Measurements from ENCODE around the gene LMF1. TPM values are rescaled to one million over a fixed set of nuclear protein-coding genes. Genes with fewer than 3 reads are reported as not detected.

Gene LMF1
- total RNA-seq, 2 experiments from 2014 or later = 17.0 to 31.4 TPM

- BruUV-seq (replicated peaks) = no TSS peak
- peak; percentile 34; the same call in 1 of the 2 replicates for TF ChIP-seq CTCF (conservative IDR thresholded peaks at IDR 0.05; ENCODE audit: low read length)
- no peak for TF ChIP-seq EZH2phosphoT487 (IDR thresholded peaks at IDR 0.05; ENCODE audit: borderline replicate concordance, low read depth, low read length)
These were observed 75.9 kb downstream of the LMF1 start for GRCh38 chr16:894841-895240.

GRCh38 chr16:894136-894535, 76.6 kb downstream of the LMF1 start:
- CTCF ChIA-PET (ENCODE audit: unreplicated experiment) = no interaction called here
- Histone ChIP-seq H3K9me2 (ENCODE audit: insufficient read depth, low read length) (no peaks in the 10 kb centered on the region), H3K4me3 (ENCODE audit: low read depth, low read length, poor library complexity, severe bottlenecking) (no peak overlapping the region), H3K4me2 (ENCODE audit: low read length) (no peak overlapping the region), H2AFZ (ENCODE audit: low read length) (no peak overlapping the region), H3K4me1 (ENCODE audit: insufficient read depth, low read length, poor library complexity, severe bottlenecking) (no peaks in the 10 kb centered on the region), H3K36me3 (ENCODE audit: insufficient read depth, low read length) (no peaks in the 10 kb centered on the region), H3K9me3 (ENCODE audit: low read length) (no peaks in the 10 kb centered on the region), H3K27ac (ENCODE audit: low read depth, low read length, poor library complexity, severe bottlenecking) (no peak overlapping the region), H3K79me2 (ENCODE audit: insufficient read depth, low read depth, low read length) (no peaks in the 10 kb centered on the region), H4K20me1 (ENCODE audit: insufficient read depth, low read length) (no peaks in the 10 kb centered on the region)
- intact Hi-C loops (cut with micrococcal nuclease; ENCODE audit: unreplicated experiment) = no loop called here
- no TSS peak for BruUV-seq (replicated peaks)
- no peak for DNase-seq (ENCODE audit: low spot score)
- TF ChIP-seq EZH2phosphoT487 (IDR thresholded peaks at IDR 0.05; ENCODE audit: borderline replicate concordance, low read depth, low read length) (no peak), CTCF (conservative IDR thresholded peaks at IDR 0.05; ENCODE audit: low read length) (no peak)
- POLR2A ChIA-PET = no interaction called here

More at GRCh38 chr16:894841-895240, 75.9 kb downstream of the LMF1 start:
- ChIA-PET CTCF (ENCODE audit: unreplicated experiment) (no interaction called here), POLR2A (no interaction called here)
- Histone ChIP-seq H3K36me3 (ENCODE audit: insufficient read depth, low read length) (no peaks in the 10 kb centered on the region), H3K79me2 (ENCODE audit: insufficient read depth, low read depth, low read length) (no peaks in the 10 kb centered on the region), H3K9me2 (ENCODE audit: insufficient read depth, low read length) (no peaks in the 10 kb centered on the region), H3K27ac (ENCODE audit: low read depth, low read length, poor library complexity, severe bottlenecking) (no peak overlapping the region), H3K4me1 (ENCODE audit: insufficient read depth, low read length, poor library complexity, severe bottlenecking) (no peaks in the 10 kb centered on the region), H3K4me2 (ENCODE audit: low read length) (no peak overlapping the region), H2AFZ (ENCODE audit: low read length) (no peak overlapping the region), H3K4me3 (ENCODE audit: low read depth, low read length, poor library complexity, severe bottlenecking) (no peak overlapping the region), H3K9me3 (ENCODE audit: low read length) (no peaks in the 10 kb centered on the region), H4K20me1 (ENCODE audit: insufficient read depth, low read length) (no peaks in the 10 kb centered on the region)
- DNase-seq (ENCODE audit: low spot score) = no peak
- intact Hi-C loops (cut with micrococcal nuclease; ENCODE audit: unreplicated experiment) = no loop called here

GRCh38 chr16:893360-893759, 77.4 kb downstream of the LMF1 start:
- no peaks in the 10 kb centered on the region for H4K20me1 ChIP-seq (ENCODE audit: insufficient read depth, low read length)
- TF ChIP-seq EZH2phosphoT487 (IDR thresholded peaks at IDR 0.05; ENCODE audit: borderline replicate concordance, low read depth, low read length) = no peak
- TF ChIP-seq CTCF (conservative IDR thresholded peaks at IDR 0.05; ENCODE audit: low read length) = peak; percentile 36
- no peaks in the 10 kb centered on the region for H3K36me3 ChIP-seq (ENCODE audit: insufficient read depth, low read length)
- H3K9me2 ChIP-seq (ENCODE audit: insufficient read depth, low read length) = no peaks in the 10 kb centered on the region
- BruUV-seq (replicated peaks) = no TSS peak
- H3K4me1 ChIP-seq (ENCODE audit: insufficient read depth, low read length, poor library complexity, severe bottlenecking) = no peaks in the 10 kb centered on the region
- intact Hi-C loops (cut with micrococcal nuclease; ENCODE audit: unreplicated experiment) = no loop called here
- no peaks in the 10 kb centered on the region for H3K9me3 ChIP-seq (ENCODE audit: low read length)
- no peak overlapping the region for H3K27ac ChIP-seq (ENCODE audit: low read depth, low read length, poor library complexity, severe bottlenecking)
- ChIA-PET CTCF (ENCODE audit: unreplicated experiment) (no interaction called here), POLR2A (no interaction called here)
- no peak for DNase-seq (ENCODE audit: low spot score)
- H3K4me3 ChIP-seq (ENCODE audit: low read depth, low read length, poor library complexity, severe bottlenecking) = no peak overlapping the region
- no peak overlapping the region for H3K4me2 ChIP-seq (ENCODE audit: low read length)
- no peaks in the 10 kb centered on the region for H3K79me2 ChIP-seq (ENCODE audit: insufficient read depth, low read depth, low read length)
- H2AFZ ChIP-seq (ENCODE audit: low read length) = no peak overlapping the region

Measured in OCI-LY7 (cell line).